Osteocyte (in vitro differentiated cells): ENCODE measurements around the gene FAM193B. TPM values are rescaled to one million over a fixed set of nuclear protein-coding genes. Genes with fewer than 3 reads are reported as not detected.

ENCODE experiments used
- DNase-seq: peaks from one replicate; pipeline ENCODE4 v3.0.0; 2021; ENCODE audit warnings: mixed read lengths; ENCODE audit not compliant: unreplicated experiment; ENCODE audit errors: extremely low spot score
- H3K27ac Mint-ChIP-seq: one replicate; pipeline ENCODE4 v1.8.0; 2021; ENCODE audit warnings: mild to moderate bottlenecking, mixed read lengths; ENCODE audit not compliant: unreplicated experiment
- H3K27me3 Mint-ChIP-seq: one replicate; pipeline ENCODE4 v1.8.0; 2021; ENCODE audit warnings: mixed read lengths; ENCODE audit not compliant: unreplicated experiment
- H3K36me3 Mint-ChIP-seq: one replicate; pipeline ENCODE4 v1.8.0; 2021; ENCODE audit warnings: mixed read lengths; ENCODE audit not compliant: unreplicated experiment
- H3K4me1 Mint-ChIP-seq: one replicate; pipeline ENCODE4 v1.8.0; 2021; ENCODE audit warnings: mixed read lengths; ENCODE audit not compliant: unreplicated experiment
- H3K4me3 Mint-ChIP-seq: one replicate; pipeline ENCODE4 v1.8.0; 2021; ENCODE audit warnings: mild to moderate bottlenecking, moderate library complexity, mixed read lengths; ENCODE audit not compliant: unreplicated experiment
- H3K9me3 Mint-ChIP-seq: one replicate; pipeline ENCODE4 v1.8.0; 2021; ENCODE audit warnings: mixed read lengths; ENCODE audit not compliant: unreplicated experiment
- CTCF ChIP-seq: fragments of 200-600 bp; sonication (generic); IDR thresholded peaks from 2 replicates; pipeline ENCODE4 v1.5.0; 2021; ENCODE audit warnings: antibody characterized with exemption, mild to moderate bottlenecking, moderate library complexity
- total RNA-seq: library from RNA; stranded (reverse); gene quantifications from 2 replicates; pipeline ENCODE4 v1.2.1, GENCODE V29; 2021

Gene FAM193B
- total RNA-seq, 1 donor from 2014 or later = 97.2 TPM

- peaks cover 29% of the 10 kb centered on the region for H3K4me1 Mint-ChIP-seq
- H3K27me3 Mint-ChIP-seq = no peaks in the 10 kb centered on the region
- peaks cover 2% of the 10 kb centered on the region for H3K36me3 Mint-ChIP-seq
- H3K9me3 Mint-ChIP-seq = no peaks in the 10 kb centered on the region
- TF ChIP-seq CTCF = no peak
- H3K27ac Mint-ChIP-seq = no peak overlapping the region
- no peak for DNase-seq
- no peak overlapping the region for H3K4me3 Mint-ChIP-seq
Observed at GRCh38 chr5:177504086-177505056, 50.0 kb downstream of the FAM193B start.

DNA sequence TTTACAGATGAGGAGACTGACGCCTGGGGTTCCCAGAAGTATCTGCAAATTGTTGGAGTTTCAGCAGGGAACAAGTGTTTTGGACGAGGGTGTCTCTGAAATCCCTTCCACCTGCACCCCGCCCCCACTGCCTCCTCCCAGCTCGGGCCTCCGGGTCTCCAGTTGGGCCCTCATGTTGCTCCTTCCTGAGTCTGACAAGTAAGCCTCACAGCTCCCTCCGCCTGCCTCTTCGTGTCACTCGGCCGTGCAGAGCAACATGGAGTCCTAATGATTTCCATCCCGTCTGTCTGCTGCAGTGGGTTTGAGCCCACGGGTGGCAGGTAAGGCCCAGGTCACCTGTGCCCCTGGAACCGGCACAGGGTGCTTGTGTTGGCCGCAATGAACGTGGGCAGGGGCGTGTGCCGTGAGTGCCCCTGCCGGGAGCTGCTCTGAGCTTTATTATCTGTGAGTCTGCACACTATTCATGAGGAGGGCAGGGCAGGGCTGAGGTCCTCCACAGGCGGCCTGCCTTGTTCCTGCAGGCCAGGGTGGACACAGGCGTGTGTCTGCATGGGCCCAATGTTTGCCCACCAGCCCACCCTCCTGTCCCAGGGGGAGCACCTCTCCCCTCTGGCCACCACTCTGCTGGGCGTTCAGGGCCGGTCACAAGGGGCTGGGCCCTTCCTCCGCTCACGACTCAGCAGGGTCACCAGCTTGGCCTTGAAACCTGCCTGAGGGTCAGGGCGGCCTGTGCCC is 50.8 kb downstream of the FAM193B start:
- no peak for DNase-seq
- TF ChIP-seq CTCF = no peak
- Mint-ChIP-seq H3K36me3 (peaks cover 2% of the 10 kb centered on the region), H3K27me3 (no peaks in the 10 kb centered on the region), H3K4me3 (no peak overlapping the region), H3K9me3 (no peaks in the 10 kb centered on the region), H3K4me1 (peaks cover 38% of the 10 kb centered on the region), H3K27ac (no peak overlapping the region)

DNA sequence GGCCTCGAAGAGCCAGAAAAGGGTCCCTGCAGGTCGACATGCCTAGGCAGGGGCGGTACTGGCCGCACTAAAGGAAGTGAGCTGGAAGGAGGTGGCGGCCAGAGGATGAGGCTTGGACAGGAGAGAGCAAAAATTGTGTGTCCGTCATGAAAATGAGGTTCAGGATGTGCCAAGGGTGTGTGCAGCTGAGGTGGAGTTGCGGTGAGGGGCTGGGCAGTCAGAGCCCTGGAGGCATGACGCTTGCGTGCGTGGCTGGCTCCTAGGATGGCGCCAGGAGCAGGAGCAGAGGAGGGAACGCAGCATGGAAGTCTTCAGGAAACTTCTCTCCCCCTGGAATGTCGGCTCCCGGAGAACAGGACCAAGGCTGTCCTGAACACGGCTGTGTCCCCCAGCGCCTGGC is 51.5 kb downstream of the FAM193B start:
- TF ChIP-seq CTCF = no peak
- Mint-ChIP-seq H3K27ac (no peak overlapping the region), H3K4me3 (no peak overlapping the region), H3K4me1 (peaks cover 44% of the 10 kb centered on the region), H3K9me3 (no peaks in the 10 kb centered on the region), H3K27me3 (no peaks in the 10 kb centered on the region), H3K36me3 (peaks cover 2% of the 10 kb centered on the region)
- no peak for DNase-seq

GRCh38 chr5:177501874-177502678 is 52.3 kb downstream of the FAM193B start:
- no peak for TF ChIP-seq CTCF
- H3K4me1 Mint-ChIP-seq = peaks cover 45% of the 10 kb centered on the region
- H3K4me3 Mint-ChIP-seq = no peak overlapping the region
- no peaks in the 10 kb centered on the region for H3K9me3 Mint-ChIP-seq
- H3K27ac Mint-ChIP-seq = no peak overlapping the region
- no peaks in the 10 kb centered on the region for H3K27me3 Mint-ChIP-seq
- no peak for DNase-seq
- H3K36me3 Mint-ChIP-seq = peaks cover 2% of the 10 kb centered on the region
